Measurements from ENCODE around the gene EPB41. TPM values are rescaled to one million over a fixed set of nuclear protein-coding genes. Genes with fewer than 3 reads are reported as not detected.

The EPB41 gene
- polyA plus RNA-seq, 1 of the 3 experiments (the other 2 are of a cell fraction) = 7.4 TPM

GRCh38 chr1:28973596-28974421 lies 59.4 kb downstream of the EPB41 start:
- H3K9me2 ChIP-seq = no peaks in the 10 kb centered on the region
- H3K4me1 ChIP-seq (ENCODE audit: control insufficient read depth in 1 of 2, insufficient read depth in 2 of 2, low read depth in 1 of 2, low read length in 1 of 2) = peaks cover 0 to 28% of the 10 kb centered on the region in 2 experiments; a peak in 3 of 4 replicates
- H3K4me2 ChIP-seq = peak overlapping the region; percentile 35
- POLR2A ChIA-PET = no interaction called here
- H2AFZ ChIP-seq (ENCODE audit: low read depth) = no peak overlapping the region; the same call in 1 of the 2 replicates
- no peaks in the 10 kb centered on the region for H3K79me2 ChIP-seq (ENCODE audit: insufficient read depth)
- no peak overlapping the region for H3K4me3 ChIP-seq (ENCODE audit: low read depth in 2 of 2, low read length in 1 of 2)
- TF ChIP-seq RCOR1 (IDR thresholded peaks at IDR 0.05; ENCODE audit: low read length) (no peak), FOXJ3 (CRISPR knock-in tag; IDR thresholded peaks at IDR 0.05) (no peak), JUND (IDR thresholded peaks at IDR 0.05) (no peak), GATA2 (CRISPR knock-in tag; IDR thresholded peaks at IDR 0.05) (no peak), YY1 (IDR thresholded peaks at IDR 0.05; ENCODE audit: low read depth) (no peak), NFIC (IDR thresholded peaks at IDR 0.05; ENCODE audit: borderline replicate concordance) (no peak), IRF3 (IDR thresholded peaks at IDR 0.05; ENCODE audit: low read depth, low read length) (no peak), USF2 (IDR thresholded peaks at IDR 0.05; ENCODE audit: borderline replicate concordance, low read depth, low read length) (no peak), TAF1 (IDR thresholded peaks at IDR 0.05; ENCODE audit: borderline replicate concordance, low read depth, low read length) (no peak), EZH2phosphoT487 (IDR thresholded peaks at IDR 0.05; ENCODE audit: borderline replicate concordance, low read depth) (no peak), CHD2 (IDR thresholded peaks at IDR 0.05; ENCODE audit: low read length, partially characterized antibody) (no peak), SIN3A (IDR thresholded peaks at IDR 0.05; ENCODE audit: borderline replicate concordance, low read depth, low read length) (no peak)
- no peaks in the 10 kb centered on the region for H3K9me3 ChIP-seq
- peak; percentile 9 for DNase-seq
- no peaks in the 10 kb centered on the region for H4K20me1 ChIP-seq (ENCODE audit: insufficient read depth)
- H3K9ac ChIP-seq = peak overlapping the region; percentile 23; the same call in 1 of the 2 replicates
- H3K27ac ChIP-seq (ENCODE audit: low read depth in 2 of 2, low read length in 1 of 2) = peak overlapping the region; percentile 71 to 90
- no peaks in the 10 kb centered on the region for H3K36me3 ChIP-seq (replicated peaks in 1 of 2; ENCODE audit: control insufficient read depth in 1 of 2, insufficient read depth in 2 of 2, low read length in 1 of 2)
- WGBS (ENCODE audit: low lambda C conversion rate) = 29% methylated on average over 3 of the region's 3 CpGs
- CTCF ChIA-PET = interaction anchor here (0.7 to 1.3 kb wide), 4 partner anchors 10 to 92 kb away, joined by 3 to 4 read pairs (median 3); no protein-coding TSS in a partner anchor
- H3F3A ChIP-seq (replicated peaks; ENCODE audit: insufficient read depth) = peaks cover 26% of the 10 kb centered on the region
- H3K27me3 ChIP-seq (ENCODE audit: insufficient read depth) = no peaks in the 10 kb centered on the region

- peak; percentile 50 for DNase-seq
- H3K9me3 ChIP-seq = no peaks in the 10 kb centered on the region
- no peaks in the 10 kb centered on the region for H3K79me2 ChIP-seq (ENCODE audit: insufficient read depth)
- H3K27ac ChIP-seq (ENCODE audit: low read depth in 2 of 2, low read length in 1 of 2) = peak overlapping the region; percentile 71 to 90
- H3K4me2 ChIP-seq = peak overlapping the region; percentile 35
- peaks cover 0 to 28% of the 10 kb centered on the region in 2 experiments; a peak in 3 of 4 replicates for H3K4me1 ChIP-seq (ENCODE audit: control insufficient read depth in 1 of 2, insufficient read depth in 2 of 2, low read depth in 1 of 2, low read length in 1 of 2)
- TF ChIP-seq TEAD4 (IDR thresholded peaks at IDR 0.05; ENCODE audit: borderline replicate concordance, insufficient read depth) (no peak), SIN3A (IDR thresholded peaks at IDR 0.05; ENCODE audit: borderline replicate concordance, low read depth, low read length) (no peak), NRF1 (IDR thresholded peaks at IDR 0.05; ENCODE audit: low read depth, low read length) (no peak), GATA2 (CRISPR knock-in tag; IDR thresholded peaks at IDR 0.05) (0 out of 2 replicates have a peak, but pooled peaks have one; percentile 6), POLR2AphosphoS5 (IDR thresholded peaks at IDR 0.05; ENCODE audit: low read depth, low read length) (no peak), TCF12 (IDR thresholded peaks at IDR 0.05) (peak; percentile 72), CTCF (IDR thresholded peaks at IDR 0.05) (no peak), JUND (IDR thresholded peaks at IDR 0.05) (no peak), RAD21 (IDR thresholded peaks at IDR 0.05; ENCODE audit: low read length) (no peak), SMC3 (IDR thresholded peaks at IDR 0.05; ENCODE audit: low read depth, low read length) (no peak), FOXM1 (IDR thresholded peaks at IDR 0.05; ENCODE audit: low read depth) (no peak)
- H3K27me3 ChIP-seq (ENCODE audit: insufficient read depth) = no peaks in the 10 kb centered on the region
- peak overlapping the region; percentile 23; the same call in 1 of the 2 replicates for H3K9ac ChIP-seq
- ChIA-PET POLR2A (no interaction called here), CTCF (interaction anchor here (1.2 to 1.3 kb wide), 3 partner anchors 11 to 49 kb away, joined by 3 to 4 read pairs (median 3); no protein-coding TSS in a partner anchor)
- no peaks in the 10 kb centered on the region for H3K9me2 ChIP-seq
- no peak overlapping the region; the same call in 1 of the 2 replicates for H2AFZ ChIP-seq (ENCODE audit: low read depth)
- H4K20me1 ChIP-seq (ENCODE audit: insufficient read depth) = no peaks in the 10 kb centered on the region
- WGBS (ENCODE audit: low lambda C conversion rate) = 20% methylated on average over 2 of the region's 2 CpGs
- peaks cover 26% of the 10 kb centered on the region for H3F3A ChIP-seq (replicated peaks; ENCODE audit: insufficient read depth)
- no peaks in the 10 kb centered on the region for H3K36me3 ChIP-seq (replicated peaks in 1 of 2; ENCODE audit: control insufficient read depth in 1 of 2, insufficient read depth in 2 of 2, low read length in 1 of 2)
- no peak overlapping the region; a peak in 1 of 4 replicates for H3K4me3 ChIP-seq (ENCODE audit: low read depth in 2 of 2, low read length in 1 of 2)
These were observed 60.1 kb downstream of the EPB41 start for GRCh38 chr1:28974432-28974831.

Measured in SK-N-SH (cell line).